ENCODE measurements around the gene ESYT2. TPM values are rescaled to one million over a fixed set of nuclear protein-coding genes. Genes with fewer than 3 reads are reported as not detected.
A peak's percentile ranks its signal among the peaks of the same experiment; 100 is the strongest.

Gene ESYT2
- total RNA-seq, 2 donors from 2014 or later: 54.4 to 73.3 TPM

DNA sequence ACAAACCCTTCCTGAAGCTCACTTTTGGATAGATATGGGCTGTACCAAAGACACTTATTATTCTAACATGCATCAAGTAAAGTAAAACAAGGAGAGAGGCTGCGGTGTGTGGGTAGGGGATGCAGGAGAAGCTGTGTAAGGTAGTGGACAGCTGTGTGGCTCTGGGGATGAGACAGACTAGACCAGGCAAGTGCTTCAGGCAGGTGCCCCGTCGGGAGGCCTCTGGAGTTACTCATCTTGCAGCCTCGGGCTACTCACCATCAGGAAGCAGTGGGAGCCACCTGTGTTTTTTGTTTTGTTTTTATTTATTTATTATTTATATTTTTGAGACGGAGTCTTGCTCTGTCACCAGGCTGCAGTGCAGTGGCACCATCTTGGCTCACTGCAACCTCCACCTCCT lies 75.4 kb downstream of the ESYT2 start:
- DNase-seq (ENCODE audit: low spot score in 2 of 2): no peak
- no peak for ATAC-seq
- no peak overlapping the region for H3K27ac Mint-ChIP-seq
- peaks cover 0 to 19% of the 10 kb centered on the region in 2 donors for H3K36me3 Mint-ChIP-seq
- no peaks in the 10 kb centered on the region for H3K9me3 Mint-ChIP-seq

DNA sequence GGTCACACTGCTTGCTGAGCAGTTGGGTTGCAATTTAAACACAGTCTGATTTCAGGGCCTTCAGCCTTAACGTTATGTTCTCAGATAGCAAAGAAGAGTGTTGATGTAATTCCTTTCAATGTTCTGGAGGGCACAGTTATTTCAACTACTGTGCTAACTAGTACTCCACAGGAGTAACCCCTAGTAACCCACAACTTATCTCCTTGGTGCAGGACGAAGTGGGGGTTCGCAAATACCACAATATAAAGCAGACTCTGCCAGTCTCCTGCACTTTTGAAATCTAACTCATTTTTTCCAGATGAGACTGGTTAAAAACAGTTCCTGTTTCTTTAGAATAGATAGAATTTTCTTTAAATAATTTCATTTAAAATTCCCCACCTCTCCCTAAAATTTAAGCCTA lies 77.6 kb downstream of the ESYT2 start:
- DNase-seq (ENCODE audit: low spot score in 2 of 2) (no peak), ATAC-seq (no peak)
- peaks cover 0 to 15% of the 10 kb centered on the region in 2 donors for H3K36me3 Mint-ChIP-seq
- no peak overlapping the region for H3K27ac Mint-ChIP-seq
- no peaks in the 10 kb centered on the region for H3K9me3 Mint-ChIP-seq

DNA sequence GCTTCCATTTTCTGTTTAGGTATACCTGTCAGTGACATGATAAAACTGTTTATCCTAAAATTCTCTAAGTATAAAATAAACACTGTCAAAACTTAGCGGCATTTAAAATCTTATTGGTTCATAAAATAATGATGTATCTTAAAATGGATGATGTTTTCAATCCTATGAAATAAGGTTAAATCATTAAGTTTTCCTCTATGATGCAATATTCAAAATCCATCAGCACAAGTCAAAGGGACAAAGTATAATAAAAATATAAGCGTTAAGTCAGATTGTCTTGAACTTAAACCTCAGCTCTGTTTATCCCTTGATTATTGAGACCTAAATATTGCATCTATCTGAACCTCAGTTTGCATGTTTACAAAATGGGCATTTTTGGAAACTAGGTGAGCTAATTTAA lies 78.1 kb downstream of the ESYT2 start:
- no peak for DNase-seq (ENCODE audit: low spot score in 2 of 2)
- peaks cover 0 to 13% of the 10 kb centered on the region in 2 donors for H3K36me3 Mint-ChIP-seq
- H3K27ac Mint-ChIP-seq: no peak overlapping the region
- ATAC-seq: no peak
- H3K9me3 Mint-ChIP-seq: no peaks in the 10 kb centered on the region

DNA sequence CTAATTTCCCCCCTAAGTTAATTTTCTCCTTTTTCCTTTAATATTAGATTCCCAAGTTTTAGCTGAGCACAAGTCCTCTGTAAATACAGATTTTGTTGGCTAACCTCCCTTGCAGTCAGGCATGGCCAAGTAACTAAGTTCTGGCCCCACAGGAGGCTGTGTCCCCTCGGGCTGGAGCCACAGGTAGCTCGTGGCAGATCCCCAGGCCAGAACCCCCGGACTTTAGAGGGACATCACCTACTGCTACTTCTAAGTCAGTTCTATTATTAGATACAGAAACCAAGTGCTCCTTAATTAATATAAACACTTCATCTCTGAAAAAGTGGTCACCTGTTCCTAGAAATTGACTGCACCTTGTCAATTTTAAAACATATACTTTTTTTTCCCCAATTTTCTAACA lies 78.6 kb downstream of the ESYT2 start:
- no peak for DNase-seq (ENCODE audit: low spot score in 2 of 2)
- no peak for ATAC-seq
- Mint-ChIP-seq H3K27ac (peak overlapping the region in 1 of 2 donors; percentile 14), H3K36me3 (peaks cover 0 to 10% of the 10 kb centered on the region in 2 donors), H3K9me3 (no peaks in the 10 kb centered on the region)

DNA sequence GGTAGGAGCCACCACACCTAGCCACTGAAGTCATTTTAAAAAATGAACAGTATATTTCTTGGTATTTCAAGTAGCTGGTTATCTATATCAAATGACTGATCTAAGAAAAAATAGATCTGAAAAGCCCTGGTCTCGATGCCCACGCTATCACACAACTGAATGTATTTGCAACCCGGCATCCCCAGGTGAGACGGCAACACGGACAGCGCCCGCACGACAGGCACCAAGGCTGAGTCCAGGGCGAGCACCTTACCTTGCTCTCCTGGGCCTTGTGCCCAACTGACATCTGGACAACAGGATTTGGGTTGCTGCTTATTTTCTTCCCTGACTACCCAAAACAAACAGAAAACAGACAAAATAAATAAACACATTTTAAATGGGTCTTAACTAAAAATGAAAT lies 79.9 kb downstream of the ESYT2 start:
- H3K27ac Mint-ChIP-seq: peak overlapping the region in 1 of 2 donors; percentile 50
- H3K9me3 Mint-ChIP-seq: no peaks in the 10 kb centered on the region
- H3K36me3 Mint-ChIP-seq: peaks cover 4 to 10% of the 10 kb centered on the region in 2 donors
- no peak for ATAC-seq
- DNase-seq (ENCODE audit: low spot score in 2 of 2): no peak

DNA sequence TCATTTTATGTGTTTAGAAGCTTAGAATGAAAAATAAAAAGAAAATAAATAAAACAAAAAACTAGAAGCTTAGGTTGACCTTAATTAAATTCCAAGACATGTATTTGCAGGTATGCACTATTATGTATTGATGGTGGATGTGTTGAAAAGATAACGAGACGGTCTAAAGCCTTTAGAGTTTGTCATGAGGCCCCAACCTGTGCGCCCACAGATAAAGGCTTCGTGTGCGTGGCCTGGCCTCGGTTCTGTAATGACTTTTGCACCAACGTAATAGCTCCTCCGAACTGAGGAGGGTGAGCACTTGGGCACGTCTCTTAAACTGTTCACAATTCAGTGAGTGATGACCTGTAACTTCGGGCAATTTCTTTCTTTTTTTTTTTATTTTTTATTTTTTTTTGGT lies 81.0 kb downstream of the ESYT2 start:
- Mint-ChIP-seq H3K9me3 (no peaks in the 10 kb centered on the region), H3K27ac (no peak overlapping the region), H3K36me3 (peaks cover 4 to 10% of the 10 kb centered on the region in 2 donors)
- ATAC-seq: no peak
- no peak for DNase-seq (ENCODE audit: low spot score in 2 of 2)

DNA sequence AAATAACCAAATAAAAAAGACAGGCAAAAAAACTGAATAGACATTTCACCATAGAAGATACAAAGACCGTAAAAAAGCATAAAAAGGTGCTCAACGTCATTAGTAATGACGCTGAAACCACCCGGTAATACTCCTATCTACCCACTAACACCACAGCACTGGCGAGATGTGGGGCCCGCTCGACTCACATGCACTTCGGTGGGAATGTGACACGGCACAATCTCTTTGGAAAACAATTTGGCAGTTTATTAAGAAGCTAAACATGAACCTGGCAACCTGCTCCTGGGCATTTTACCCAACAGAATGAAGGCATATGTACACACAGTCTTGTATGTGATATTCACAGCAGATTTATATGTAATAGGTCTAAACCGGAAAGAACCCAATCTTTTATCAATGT lies 81.9 kb downstream of the ESYT2 start:
- ATAC-seq: no peak
- Mint-ChIP-seq H3K36me3 (peaks cover 4 to 10% of the 10 kb centered on the region in 2 donors), H3K27ac (no peak overlapping the region), H3K9me3 (no peaks in the 10 kb centered on the region)
- DNase-seq (ENCODE audit: low spot score in 2 of 2): no peak

DNA sequence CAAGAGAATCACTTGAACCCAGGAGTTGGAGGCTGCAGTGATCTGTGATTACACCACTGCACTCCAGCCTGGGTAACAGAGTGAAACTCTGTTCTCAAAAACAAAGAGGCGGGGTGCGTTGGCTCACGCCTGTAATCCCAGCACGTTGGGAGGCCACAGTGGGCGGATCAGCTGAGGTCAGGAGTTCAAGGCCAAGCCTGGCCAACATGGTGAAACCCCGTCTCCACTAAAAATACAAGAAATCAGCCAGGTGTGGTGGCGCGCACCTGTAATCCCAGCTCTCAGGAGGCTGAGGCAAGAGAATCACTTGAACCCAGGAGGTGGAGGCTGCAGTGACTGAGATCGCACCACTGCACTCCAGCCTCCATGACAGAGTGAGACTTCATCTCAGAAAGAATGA lies 82.4 kb downstream of the ESYT2 start:
- Mint-ChIP-seq H3K9me3 (no peaks in the 10 kb centered on the region), H3K36me3 (peaks cover 4 to 10% of the 10 kb centered on the region in 2 donors), H3K27ac (peak overlapping the region in 1 of 2 donors; percentile 30)
- ATAC-seq (no peak), DNase-seq (ENCODE audit: low spot score in 2 of 2) (no peak)

DNA sequence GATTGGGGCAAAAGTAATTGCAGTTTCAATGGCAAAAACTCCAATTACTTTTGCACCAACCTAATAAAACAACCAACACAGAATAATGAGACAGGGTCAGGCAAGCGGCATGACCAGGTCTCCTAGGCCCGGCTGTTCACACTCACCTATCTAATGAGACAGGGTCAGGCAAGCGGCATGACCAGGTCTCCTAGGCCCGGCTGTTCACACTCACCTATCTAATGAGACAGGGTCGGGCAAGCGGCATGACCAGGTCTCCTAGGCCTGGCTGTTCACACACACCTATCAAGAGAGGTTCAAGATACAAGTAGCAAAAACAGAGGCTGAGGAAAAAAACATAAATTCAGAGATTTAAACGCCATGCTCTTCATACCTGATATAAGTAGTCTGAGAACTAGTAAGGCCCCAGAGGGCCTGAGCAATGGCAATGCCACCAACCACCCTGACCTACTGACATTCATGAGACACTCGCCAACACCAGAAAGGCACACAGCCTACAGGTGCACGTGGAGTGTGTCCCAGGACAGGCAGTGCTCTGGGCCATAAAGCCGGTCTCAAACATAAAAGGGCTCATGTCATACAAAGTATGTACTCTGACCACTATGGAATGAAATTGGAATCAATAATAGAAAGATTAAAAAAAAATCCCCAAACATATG lies 84.1 kb downstream of the ESYT2 start:
- Mint-ChIP-seq H3K36me3 (peaks cover 15 to 18% of the 10 kb centered on the region in 2 donors), H3K27ac (no peak overlapping the region), H3K9me3 (no peaks in the 10 kb centered on the region)
- DNase-seq (ENCODE audit: low spot score in 2 of 2) (no peak), ATAC-seq (no peak)

DNA sequence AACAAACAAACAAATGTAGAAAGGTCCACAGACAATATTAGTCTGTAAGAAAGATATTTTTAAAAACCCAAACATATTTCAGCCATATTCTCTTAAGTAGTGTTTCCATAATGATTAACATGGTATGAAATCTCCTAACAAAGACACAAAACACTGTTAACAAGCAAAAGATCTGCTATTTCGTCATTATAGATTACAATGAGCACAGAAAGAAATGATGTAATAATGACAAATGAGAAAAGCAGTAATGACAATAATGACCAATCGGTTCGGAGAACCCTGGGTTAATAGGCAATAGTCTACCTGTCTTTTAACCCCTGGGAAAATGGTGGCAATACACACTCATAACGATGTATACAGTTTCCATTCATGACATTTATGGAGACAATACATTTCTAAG lies 85.2 kb downstream of the ESYT2 start:
- H3K36me3 Mint-ChIP-seq: peaks cover 18 to 19% of the 10 kb centered on the region in 2 donors
- ATAC-seq: no peak
- no peaks in the 10 kb centered on the region for H3K9me3 Mint-ChIP-seq
- DNase-seq (ENCODE audit: low spot score in 2 of 2): no peak
- H3K27ac Mint-ChIP-seq: no peak overlapping the region

DNA sequence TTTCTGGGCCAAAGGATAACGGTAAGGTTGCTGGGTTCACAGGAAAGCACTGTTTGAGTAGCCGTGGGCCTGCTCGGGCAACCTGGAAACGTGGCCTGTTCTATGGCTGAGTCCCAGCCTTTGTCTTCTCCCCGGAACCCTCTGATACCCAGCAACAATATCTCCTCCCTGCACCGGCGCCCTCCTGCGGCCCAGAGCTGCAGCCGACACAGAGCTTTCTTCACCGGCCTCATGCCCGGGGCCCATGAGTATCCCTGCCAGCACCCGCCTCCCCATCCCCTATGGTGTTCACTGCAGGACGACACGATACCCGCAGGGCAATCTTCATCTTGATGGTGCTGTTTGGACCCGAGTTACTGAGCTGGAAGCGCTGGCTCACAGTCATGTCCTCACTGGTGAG lies 86.1 kb downstream of the ESYT2 start:
- DNase-seq (ENCODE audit: low spot score in 2 of 2): no peak
- H3K36me3 Mint-ChIP-seq: peaks cover 19 to 26% of the 10 kb centered on the region in 2 donors

DNA sequence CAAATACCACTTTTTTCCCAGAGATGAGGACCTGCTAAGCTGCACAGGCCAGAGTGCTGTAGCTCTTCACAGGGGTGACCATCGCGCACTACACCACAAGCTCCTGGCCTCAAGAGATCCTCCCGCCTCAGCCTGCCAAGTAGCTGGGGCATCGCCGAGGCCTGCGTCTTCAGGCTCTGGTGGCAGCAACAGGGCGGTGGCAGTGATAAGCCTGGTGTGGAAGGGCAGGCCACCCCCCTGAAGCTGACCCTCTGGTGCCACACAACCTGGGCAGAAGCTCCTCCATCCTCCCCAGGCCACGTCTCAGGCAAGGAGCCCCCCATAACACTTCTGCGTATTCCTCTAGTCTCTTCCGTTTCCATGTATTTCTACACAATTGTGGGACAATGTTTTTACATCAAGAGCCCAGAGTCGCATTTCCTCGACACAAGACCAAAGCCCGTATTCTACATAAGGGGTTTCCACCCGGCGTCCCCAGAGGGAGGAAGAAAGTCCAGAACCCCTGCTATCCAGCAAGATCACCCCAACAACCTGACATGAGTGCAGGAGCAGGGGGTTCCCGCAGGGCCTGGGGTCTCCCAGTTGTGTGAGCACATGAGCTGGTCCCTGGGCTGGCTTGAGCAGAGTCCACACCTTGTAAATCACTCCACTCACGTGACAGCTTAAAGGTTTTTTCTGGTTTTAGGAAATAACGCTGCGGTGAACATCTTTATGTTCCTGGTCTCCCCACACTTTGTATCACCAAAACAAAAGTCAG lies 87.1 kb downstream of the ESYT2 start:
- no peak for DNase-seq (ENCODE audit: low spot score in 2 of 2)
- ATAC-seq: no peak
- Mint-ChIP-seq H3K36me3 (peaks cover 19 to 22% of the 10 kb centered on the region in 2 donors), H3K27ac (peak overlapping the region in 1 of 2 donors; percentile 82), H3K9me3 (no peaks in the 10 kb centered on the region)

More for the DNA sequence above, 86.1 kb downstream of the ESYT2 start:
- ATAC-seq: no peak
- Mint-ChIP-seq H3K9me3 (no peaks in the 10 kb centered on the region), H3K27ac (peak overlapping the region in 1 of 2 donors; percentile 91)

DNA sequence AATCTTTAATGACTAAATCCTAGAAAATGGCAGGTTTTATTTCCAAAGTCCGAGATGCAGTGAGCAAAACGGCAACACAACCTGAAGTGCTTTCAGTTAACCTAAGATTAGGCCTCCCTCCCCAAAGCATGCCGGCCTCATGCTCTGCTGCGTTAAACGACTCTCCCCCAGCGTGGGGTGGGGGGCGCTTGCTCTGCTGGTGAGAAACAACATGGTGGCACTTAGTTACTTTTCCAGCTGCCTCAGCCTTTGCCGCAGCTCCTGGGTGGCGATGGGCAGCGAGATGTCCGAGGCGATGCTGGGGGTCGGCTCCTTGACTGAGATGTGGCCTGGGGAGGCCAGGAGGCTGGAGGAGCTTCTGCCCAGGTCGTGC lies 88.0 kb downstream of the ESYT2 start:
- no peak for ATAC-seq
- Mint-ChIP-seq H3K9me3 (no peaks in the 10 kb centered on the region), H3K36me3 (peaks cover 19% of the 10 kb centered on the region in 2 donors), H3K27ac (peak overlapping the region in 1 of 2 donors; percentile 71)
- DNase-seq (ENCODE audit: low spot score in 2 of 2): no peak

DNA sequence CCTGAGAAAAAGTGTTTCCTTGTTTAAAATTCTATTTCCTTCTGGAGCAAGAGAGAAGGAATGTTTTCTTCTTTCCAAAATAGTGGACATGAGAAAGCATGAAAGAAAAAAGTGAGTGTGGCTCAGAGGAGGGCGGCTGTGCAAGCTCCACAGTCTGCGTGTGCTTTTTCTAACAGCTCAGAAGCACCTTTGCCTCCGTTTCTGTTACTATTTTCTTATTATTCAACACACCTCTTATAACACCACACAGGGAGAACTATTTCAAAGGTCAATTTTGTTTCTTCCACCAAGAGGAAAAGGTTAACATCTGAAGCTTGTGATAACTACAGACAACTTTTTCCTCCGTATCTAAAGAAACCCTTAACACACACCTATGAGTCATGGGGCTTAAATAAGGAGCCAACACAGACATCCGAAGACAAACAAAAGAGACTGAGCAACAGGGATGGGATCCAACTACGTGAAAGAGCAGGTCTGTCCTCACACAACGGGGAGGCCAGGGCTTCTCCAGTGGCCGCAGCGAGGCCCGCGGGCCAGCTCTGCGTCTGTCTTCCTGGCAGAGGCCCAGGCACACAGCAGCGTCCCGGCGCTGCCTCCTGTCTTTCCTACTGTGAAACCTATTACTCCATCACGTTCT lies 88.5 kb downstream of the ESYT2 start:
- DNase-seq (ENCODE audit: low spot score in 2 of 2) (no peak), ATAC-seq (peak in 1 of 2 donors; percentile 55)
- Mint-ChIP-seq H3K9me3 (no peaks in the 10 kb centered on the region), H3K27ac (peak overlapping the region; percentile 62 to 71), H3K36me3 (peaks cover 19 to 23% of the 10 kb centered on the region in 2 donors)

DNA sequence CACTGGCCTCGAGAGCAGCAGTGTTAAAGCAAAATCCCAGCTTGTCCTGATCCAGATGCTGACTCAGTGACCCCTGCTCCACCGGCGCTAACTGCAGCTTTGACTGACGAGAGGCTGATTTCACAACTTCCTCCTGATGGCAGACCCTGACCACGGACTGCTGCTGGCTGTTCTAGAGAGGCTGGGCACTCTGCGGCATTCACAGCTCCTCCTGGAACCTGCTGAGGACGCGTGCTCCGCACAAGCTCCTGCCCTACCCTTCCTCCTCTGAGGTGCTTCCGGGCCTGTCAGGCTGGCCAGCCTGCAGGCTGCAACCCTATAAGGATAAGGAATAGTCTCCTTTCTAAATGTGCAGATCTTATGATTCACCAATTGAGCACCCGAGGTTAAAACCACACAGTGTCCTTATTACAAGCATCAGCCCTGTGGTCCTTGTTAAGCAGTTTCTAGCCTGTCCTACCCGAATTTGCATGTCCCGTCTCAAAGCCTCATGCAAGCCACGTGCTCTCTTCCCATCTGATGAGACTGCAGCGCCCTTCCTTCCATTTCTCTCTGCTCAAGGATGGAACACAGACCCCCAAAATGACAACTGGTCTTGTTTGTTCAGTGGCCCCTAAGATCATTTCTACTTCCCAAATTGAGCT lies 89.2 kb downstream of the ESYT2 start:
- Mint-ChIP-seq H3K9me3 (no peaks in the 10 kb centered on the region), H3K36me3 (peaks cover 19 to 21% of the 10 kb centered on the region in 2 donors), H3K27ac (peak overlapping the region; percentile 62 to 71)
- ATAC-seq (peak in 1 of 2 donors; percentile 66), DNase-seq (ENCODE audit: low spot score in 2 of 2) (no peak)

DNA sequence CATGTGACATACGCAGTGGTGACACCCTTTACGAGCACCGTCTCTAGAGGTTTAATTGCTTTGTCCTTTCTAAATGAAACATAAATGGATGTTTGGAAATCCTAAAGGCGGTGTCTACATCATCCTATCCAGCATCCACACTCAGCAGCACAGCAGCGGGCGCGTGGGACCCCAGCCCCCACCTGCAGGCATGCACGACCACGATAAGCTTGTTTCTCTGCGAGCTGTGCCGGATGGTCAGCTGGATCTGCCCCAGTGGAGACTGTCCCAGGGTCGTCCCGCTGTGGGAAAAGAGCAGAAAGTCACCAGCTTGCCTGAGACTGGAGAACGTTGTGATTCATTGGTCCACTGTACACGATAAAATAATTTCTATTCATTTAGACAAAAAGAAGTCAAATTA lies 90.5 kb downstream of the ESYT2 start:
- Mint-ChIP-seq H3K36me3 (peaks cover 21 to 28% of the 10 kb centered on the region in 2 donors), H3K27ac (peak overlapping the region in 1 of 2 donors; percentile 40), H3K9me3 (no peaks in the 10 kb centered on the region)
- ATAC-seq (no peak), DNase-seq (ENCODE audit: low spot score in 2 of 2) (no peak)

All from activated naive CD4-positive, alpha-beta T cell treated with anti-CD3 and anti-CD28 coated beads, Interleukin-2, amount 50 U/mL, for 72 hours (primary cell).